Ramos (cell line): Measurements from ENCODE around the gene ACOX3.
"Not testable (repeated sequence)": the region's sequence is repeated elsewhere in the genome, so short reads cannot be mapped to it uniquely, and the experiment has no call there.

Experiments used
- in situ Hi-C: fragments of 300-500 bp; cut with MboI; formaldehyde crosslinking; loops from one replicate; pipeline ENCODE4 v1.14.3; 2022; ENCODE audit warnings: low sequenced_read_pairs; ENCODE audit not compliant: unreplicated experiment

Gene ACOX3

GRCh38 chr4:8359193-8359592 is 81.3 kb downstream of the ACOX3 start:
- in situ Hi-C loops: no loop called here

GRCh38 chr4:8356856-8357255 is 83.7 kb downstream of the ACOX3 start:
- in situ Hi-C loops: no loop called here

GRCh38 chr4:8355864-8356565 is 84.5 kb downstream of the ACOX3 start:
- in situ Hi-C loops: no loop called here

- in situ Hi-C loops: no loop called here
These were observed 85.2 kb downstream of the ACOX3 start for GRCh38 chr4:8355306-8355705.

- in situ Hi-C loops: no loop called here
These were observed 86.5 kb downstream of the ACOX3 start for GRCh38 chr4:8353912-8354453.

- in situ Hi-C loops: no loop called here
These were observed 87.3 kb downstream of the ACOX3 start for GRCh38 chr4:8353158-8353669.

GRCh38 chr4:8352368-8353157 is 88.0 kb downstream of the ACOX3 start:
- in situ Hi-C loops: no loop called here

- in situ Hi-C loops: no loop called here
These were observed 88.6 kb downstream of the ACOX3 start for GRCh38 chr4:8351931-8352367.

- in situ Hi-C loops: no loop called here
These were observed 89.6 kb downstream of the ACOX3 start for GRCh38 chr4:8350841-8351461.

GRCh38 chr4:8350352-8350751 is 90.2 kb downstream of the ACOX3 start:
- in situ Hi-C loops: no loop called here

- in situ Hi-C loops: no loop called here
These were observed 90.8 kb downstream of the ACOX3 start for GRCh38 chr4:8349664-8350236.

- in situ Hi-C loops: not testable (repeated sequence)
These were observed 91.3 kb downstream of the ACOX3 start for GRCh38 chr4:8349236-8349635.

- in situ Hi-C loops: no loop called here
These were observed 92.5 kb downstream of the ACOX3 start for GRCh38 chr4:8348071-8348470.

- in situ Hi-C loops: no loop called here
These were observed 92.9 kb downstream of the ACOX3 start for GRCh38 chr4:8347660-8348059.

GRCh38 chr4:8346838-8347605 is 93.5 kb downstream of the ACOX3 start:
- in situ Hi-C loops: no loop called here

- in situ Hi-C loops: no loop called here
These were observed 94.3 kb downstream of the ACOX3 start for GRCh38 chr4:8345946-8346814.

- in situ Hi-C loops: no loop called here
These were observed 95.2 kb downstream of the ACOX3 start for GRCh38 chr4:8345053-8345945.

GRCh38 chr4:8344377-8344776 is 96.1 kb downstream of the ACOX3 start:
- in situ Hi-C loops: no loop called here
